Transverse colon (tissue), 4 donors: ENCODE measurements around the gene ATRIP.

Experiments used
- CTCF ChIP-seq, 5 experiments: fragments of 200-600 bp in 3 of 5; fragments of 450-650 bp in 2 of 5; sonication (generic) in 3 of 5; IDR thresholded peaks; 1 replicate in 2 of 5; 2 replicates in 3 of 5; pipeline ENCODE4 v1.5.1; 2016 to 2017; ENCODE audit warnings: antibody characterized with exemption in 5 of 5, inconsistent platforms in 3 of 5, mild to moderate bottlenecking in 2 of 5, moderate library complexity in 1 of 5
- POLR2AphosphoS5 ChIP-seq, 3 donors: sonication (generic); formaldehyde crosslinking; IDR thresholded peaks; one replicate each; pipeline ENCODE4 v1.6.1; 2016; ENCODE audit warnings: antibody characterized with exemption in 3 of 3

DNA sequence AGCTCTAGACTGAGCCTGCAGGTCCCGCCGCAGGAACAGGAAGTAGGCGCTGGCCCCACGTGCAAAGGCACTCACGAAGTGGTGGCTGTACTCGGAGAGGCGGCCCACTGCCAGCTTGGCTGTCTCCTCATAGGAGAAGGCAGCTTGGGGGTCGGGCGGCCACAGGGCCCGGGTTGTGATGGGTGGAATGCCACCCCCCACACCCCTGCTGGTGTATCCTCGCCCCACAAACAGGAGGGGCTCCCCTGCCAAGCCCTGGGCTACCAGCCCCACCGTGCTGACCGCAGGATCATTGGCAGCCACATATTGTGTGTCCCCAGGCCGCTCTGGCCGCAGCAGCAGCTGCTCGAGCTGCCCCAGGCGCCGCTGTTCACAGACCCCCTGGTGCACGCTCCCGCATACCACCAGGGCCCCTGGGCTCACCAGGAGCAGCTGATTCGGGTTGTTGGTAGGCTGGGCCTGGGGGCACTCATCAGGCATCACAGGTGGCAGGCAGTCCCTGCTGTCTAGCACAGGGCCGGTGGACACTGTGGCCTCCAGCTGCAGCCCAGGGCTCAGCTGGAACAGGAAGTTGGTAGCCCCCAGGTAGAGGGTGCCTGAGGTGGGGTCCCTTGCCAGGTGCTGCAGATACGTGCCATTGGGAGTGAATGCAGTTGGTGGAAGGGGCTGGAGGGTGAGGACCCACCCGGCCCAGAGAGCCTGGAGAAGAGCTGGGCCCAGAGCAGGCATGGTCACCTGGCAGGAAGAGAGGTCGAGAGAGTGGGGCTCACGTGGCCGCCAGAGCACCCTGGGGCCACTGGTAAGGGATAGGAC is 22.4 kb upstream of the ATRIP start:
- no peak for TF ChIP-seq CTCF (IDR thresholded peaks at IDR 0.05)
- TF ChIP-seq POLR2AphosphoS5 (IDR thresholded peaks at IDR 0.05), result no peak
